NT2/D1 (cell line): Measurements from ENCODE around the gene ZNF428.

ENCODE experiments used
- DNase-seq: peaks from one replicate; pipeline ENCODE4 v3.0.0-alpha.2; 2011; ENCODE audit warnings: low read depth, low spot score
- H3K27me3 ChIP-seq: 2 replicates; pipeline ENCODE4 v1.6.0; 2011; ENCODE audit warnings: mild to moderate bottlenecking; ENCODE audit not compliant: insufficient read length, insufficient read depth
- H3K36me3 ChIP-seq: 2 replicates; pipeline ENCODE4 v1.6.1; 2011; ENCODE audit warnings: mild to moderate bottlenecking, low read length, mixed read lengths; ENCODE audit not compliant: insufficient read depth, insufficient read length
- H3K4me1 ChIP-seq: 2 replicates; pipeline ENCODE4 v1.5.1; 2011; ENCODE audit not compliant: insufficient read depth, insufficient read length
- H3K4me3 ChIP-seq: 2 replicates; pipeline ENCODE4 v1.5.1; 2011; ENCODE audit warnings: low read depth; ENCODE audit not compliant: insufficient read length
- H3K9ac ChIP-seq: 2 replicates; pipeline ENCODE4 v1.6.0; 2011; ENCODE audit warnings: low read depth; ENCODE audit not compliant: insufficient read length
- H3K9me3 ChIP-seq: 2 replicates; pipeline ENCODE4 v1.5.1; 2011; ENCODE audit warnings: mild to moderate bottlenecking, low read length; ENCODE audit not compliant: insufficient read depth
- SUZ12 ChIP-seq: IDR thresholded peaks from 2 replicates; pipeline ENCODE4 v1.6.1; 2011; ENCODE audit not compliant: insufficient read length, insufficient read depth; ENCODE audit errors: extremely low read depth
- YY1 ChIP-seq: IDR thresholded peaks from 2 replicates; pipeline ENCODE4 v1.6.1; 2011; ENCODE audit not compliant: insufficient read length, insufficient read depth
- ZNF274 ChIP-seq: IDR thresholded peaks from 2 replicates; pipeline ENCODE4 v1.6.1; 2011; ENCODE audit warnings: mild to moderate bottlenecking, low read depth, low read length

ZNF428 gene

GRCh38 chr19:43562226-43562697, 57.2 kb downstream of the ZNF428 start:
- H3K36me3 ChIP-seq: peaks cover 32% of the 10 kb centered on the region

GRCh38 chr19:43561139-43561970, 58.1 kb downstream of the ZNF428 start:
- no peak overlapping the region for H3K4me3 ChIP-seq
- H3K4me1 ChIP-seq: peaks cover 4% of the 10 kb centered on the region
- no peak for TF ChIP-seq ZNF274
- TF ChIP-seq SUZ12: no peak
- no peak for TF ChIP-seq YY1
- DNase-seq: no peak
- no peaks in the 10 kb centered on the region for H3K27me3 ChIP-seq
- H3K9ac ChIP-seq: no peak overlapping the region
- peaks cover 32% of the 10 kb centered on the region for H3K36me3 ChIP-seq
- H3K9me3 ChIP-seq: no peaks in the 10 kb centered on the region

More at GRCh38 chr19:43562226-43562697, 57.2 kb downstream of the ZNF428 start:
- H3K9me3 ChIP-seq: no peaks in the 10 kb centered on the region
- DNase-seq: no peak
- no peaks in the 10 kb centered on the region for H3K27me3 ChIP-seq
- TF ChIP-seq ZNF274 (no peak), SUZ12 (no peak), YY1 (no peak)
- H3K4me1 ChIP-seq: peaks cover 4% of the 10 kb centered on the region
- no peak overlapping the region for H3K9ac ChIP-seq
- H3K4me3 ChIP-seq: no peak overlapping the region

- no peaks in the 10 kb centered on the region for H3K9me3 ChIP-seq
- TF ChIP-seq SUZ12 (no peak), ZNF274 (no peak), YY1 (no peak)
- no peak for DNase-seq
- no peak overlapping the region for H3K9ac ChIP-seq
- no peak overlapping the region for H3K4me3 ChIP-seq
- H3K27me3 ChIP-seq: no peaks in the 10 kb centered on the region
- H3K36me3 ChIP-seq: peaks cover 32% of the 10 kb centered on the region
- peaks cover 4% of the 10 kb centered on the region for H3K4me1 ChIP-seq
These were observed 58.7 kb downstream of the ZNF428 start for GRCh38 chr19:43560687-43561086.
